C1 segment of cervical spinal cord (tissue), 14 donors: ENCODE measurements around the gene SPNS2.

Source experiments
- DNase-seq, 14 donors: peaks; one replicate each; lab custom pipeline; 2025; lab: John Stamatoyannopoulos, UW

The SPNS2 gene

DNA sequence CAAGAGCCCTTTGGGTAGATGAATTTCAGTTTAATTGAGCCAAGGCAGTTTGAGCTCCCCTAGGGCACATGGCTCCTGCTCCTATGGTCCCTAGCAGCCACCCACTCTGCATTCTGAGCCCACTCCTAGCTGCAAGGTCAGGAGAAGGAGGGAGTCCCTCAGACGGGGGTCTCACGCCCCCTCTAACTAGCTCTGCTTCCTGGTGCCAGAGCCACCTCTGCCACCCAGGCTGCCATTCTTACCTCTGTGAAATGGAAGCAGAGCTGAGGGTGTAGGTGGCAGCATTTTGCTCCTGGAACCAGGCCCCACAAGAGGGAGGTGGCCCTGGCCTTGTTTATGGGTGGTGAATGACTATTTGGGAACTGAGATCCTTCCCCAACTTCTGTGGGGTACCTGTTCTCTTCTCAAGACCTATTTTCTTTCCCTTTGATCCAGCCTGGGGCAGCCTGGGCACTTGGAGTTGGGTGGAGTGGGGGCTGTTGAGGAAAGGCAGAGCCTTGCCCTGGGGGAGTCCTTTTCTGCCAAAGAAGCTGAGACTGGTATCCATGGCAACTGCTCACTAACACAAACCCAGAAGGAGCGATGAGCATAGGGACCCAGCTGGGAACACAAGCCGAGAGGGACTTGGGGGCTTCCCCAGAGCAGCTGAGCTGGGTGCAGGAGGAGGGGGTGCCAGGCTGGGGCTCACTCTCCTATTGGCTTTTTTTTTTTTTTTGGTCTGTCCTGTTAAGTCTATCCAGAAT lies 4.8 kb downstream of the SPNS2 start:
- no peak for DNase-seq

DNA sequence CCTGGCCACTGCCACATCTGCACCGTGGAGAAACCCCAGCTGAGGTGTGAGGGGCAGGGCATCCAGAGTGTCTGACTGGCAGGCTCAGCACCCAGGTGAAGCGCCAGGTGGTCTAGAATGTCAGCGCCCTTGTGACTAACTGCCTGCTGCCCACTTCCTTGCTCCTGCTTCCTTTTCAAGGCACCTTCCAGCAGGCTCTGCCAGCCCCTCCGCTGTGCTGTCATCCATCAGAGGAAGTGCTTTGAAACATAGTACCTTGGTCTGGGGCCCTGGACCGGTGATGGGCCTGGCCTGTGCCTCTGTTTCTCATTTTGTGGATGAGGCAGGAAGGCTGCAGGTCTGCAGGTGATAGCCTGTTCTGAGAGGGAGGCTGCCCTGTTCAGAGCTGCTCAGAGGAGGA lies 5.5 kb downstream of the SPNS2 start:
- DNase-seq: no peak

DNA sequence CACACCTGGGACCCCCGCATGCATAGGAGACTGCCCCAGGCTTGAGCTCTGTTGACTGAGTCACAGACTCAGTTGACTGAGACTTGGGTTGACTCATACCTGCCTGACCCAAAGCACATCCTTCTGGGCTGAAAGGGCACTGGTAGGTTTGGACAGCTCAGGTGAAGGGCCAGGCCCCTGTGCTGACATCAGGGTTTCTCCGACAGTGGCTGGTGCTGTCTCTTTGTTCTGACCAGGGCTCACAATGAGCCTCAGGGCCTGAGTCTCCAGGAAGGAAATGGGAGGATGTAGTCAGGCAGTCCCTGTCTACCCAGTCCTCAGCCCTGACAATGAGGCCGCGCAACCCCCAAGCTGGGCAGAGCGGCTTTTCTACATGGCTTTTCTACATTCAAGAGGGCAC lies 6.5 kb downstream of the SPNS2 start:
- no peak for DNase-seq

DNA sequence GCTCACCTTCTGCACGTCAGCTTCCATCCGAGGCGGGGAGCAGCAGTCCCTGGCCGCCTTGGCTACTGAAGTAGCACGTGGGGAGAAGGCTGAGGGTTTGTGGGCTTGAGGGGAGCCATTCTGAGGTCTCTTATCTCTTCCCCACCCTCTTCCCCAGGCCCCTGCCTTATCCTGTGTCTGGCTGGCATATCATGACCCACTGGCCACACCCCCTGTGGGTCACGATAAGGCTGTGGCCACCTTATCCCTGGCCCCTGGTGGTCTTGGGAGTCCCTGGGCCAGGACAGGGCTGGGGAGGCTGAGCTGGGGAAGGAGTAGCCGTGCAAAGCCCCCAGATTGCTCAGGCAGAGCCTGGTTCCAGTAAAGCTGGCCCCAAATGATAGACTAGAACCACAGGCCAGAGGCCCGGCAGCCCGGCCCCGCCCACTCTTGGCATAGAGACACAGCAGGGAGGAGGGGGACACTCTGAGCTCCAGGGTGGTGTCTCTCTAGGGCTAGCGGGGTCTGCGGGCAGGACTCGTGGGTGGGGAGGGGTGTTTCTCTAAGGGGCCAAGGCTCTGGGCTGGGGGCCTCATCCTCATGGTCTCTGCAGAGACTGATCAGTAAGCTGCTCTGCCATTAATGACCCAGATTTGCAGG lies 7.6 kb downstream of the SPNS2 start:
- DNase-seq: no peak

DNA sequence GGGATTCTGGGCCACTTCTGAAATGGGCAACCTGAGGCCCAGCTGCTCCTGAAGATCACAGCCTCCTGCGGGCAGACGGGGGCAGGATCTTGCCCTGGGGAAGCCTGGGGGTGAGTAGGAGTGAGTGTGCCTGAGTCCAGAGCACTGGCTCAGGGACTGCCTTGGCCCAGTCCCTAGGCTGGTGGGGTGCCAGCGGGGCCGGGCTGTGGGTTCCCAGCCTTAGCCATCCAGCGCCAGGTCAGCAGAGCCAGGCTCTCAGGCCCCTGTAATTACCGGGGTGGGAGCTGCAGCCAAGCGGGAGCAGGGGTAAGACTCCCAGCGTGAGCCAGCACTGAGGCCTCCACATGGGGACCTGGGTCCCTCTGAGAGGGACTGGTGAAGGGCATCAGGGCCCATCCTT lies 8.2 kb downstream of the SPNS2 start:
- peak in 3 of 14 donors; percentile 18 to 46 (median 42) for DNase-seq

DNA sequence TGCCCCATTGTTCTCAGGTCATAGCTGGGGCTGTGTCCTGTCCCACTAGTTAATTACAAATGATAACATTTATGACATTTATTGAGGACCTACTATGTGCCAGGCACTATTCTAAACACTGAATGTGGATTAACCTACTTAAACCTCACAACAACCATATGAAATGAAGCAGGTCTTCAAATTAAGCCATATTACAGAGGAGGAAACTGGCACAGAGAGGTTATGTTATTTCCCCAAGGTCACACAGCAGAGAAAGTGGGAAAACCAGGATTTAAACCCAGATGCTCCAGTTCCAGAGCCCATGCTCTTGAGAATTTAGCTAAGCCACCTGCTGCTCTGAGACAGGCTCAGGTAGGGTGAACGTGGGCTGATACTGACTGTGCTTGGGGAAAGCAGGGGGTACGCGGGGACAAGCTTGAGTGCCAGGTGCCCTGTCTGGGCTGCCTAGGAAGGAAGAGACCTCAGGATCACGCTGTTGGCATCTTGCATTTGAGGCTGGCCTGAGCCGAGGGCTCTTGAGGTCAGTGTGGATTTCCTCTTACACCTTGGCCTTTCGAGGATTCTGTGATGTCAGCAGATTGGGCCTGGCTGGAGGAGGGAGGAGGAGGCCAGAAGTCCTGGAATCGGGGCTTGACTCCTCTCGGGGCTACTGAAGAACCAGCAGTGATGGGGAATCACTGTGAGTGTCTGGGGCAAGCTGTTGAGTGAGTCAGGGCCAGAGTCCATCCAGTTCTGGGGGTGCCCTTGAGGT lies 8.9 kb downstream of the SPNS2 start:
- no peak for DNase-seq

DNA sequence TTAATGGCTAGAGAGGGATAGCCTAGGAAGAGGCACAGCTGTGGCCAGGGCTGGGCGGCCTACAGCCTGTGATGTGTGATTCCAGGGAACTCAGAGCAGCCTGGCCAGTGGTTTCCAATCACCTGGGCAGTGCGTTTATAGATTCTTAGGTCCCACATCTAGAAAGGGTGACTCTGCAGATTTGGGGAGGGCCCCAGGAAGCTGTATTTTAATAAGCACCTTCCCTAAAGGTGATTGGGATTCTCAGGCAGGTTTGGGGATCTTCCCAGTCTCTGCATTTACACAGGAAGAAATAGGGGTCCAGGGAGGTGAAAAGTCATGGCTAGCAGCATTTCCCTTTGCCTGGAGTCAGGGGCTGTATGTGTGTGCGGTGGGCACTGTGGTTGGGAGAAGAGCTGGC lies 9.5 kb downstream of the SPNS2 start:
- no peak for DNase-seq

DNA sequence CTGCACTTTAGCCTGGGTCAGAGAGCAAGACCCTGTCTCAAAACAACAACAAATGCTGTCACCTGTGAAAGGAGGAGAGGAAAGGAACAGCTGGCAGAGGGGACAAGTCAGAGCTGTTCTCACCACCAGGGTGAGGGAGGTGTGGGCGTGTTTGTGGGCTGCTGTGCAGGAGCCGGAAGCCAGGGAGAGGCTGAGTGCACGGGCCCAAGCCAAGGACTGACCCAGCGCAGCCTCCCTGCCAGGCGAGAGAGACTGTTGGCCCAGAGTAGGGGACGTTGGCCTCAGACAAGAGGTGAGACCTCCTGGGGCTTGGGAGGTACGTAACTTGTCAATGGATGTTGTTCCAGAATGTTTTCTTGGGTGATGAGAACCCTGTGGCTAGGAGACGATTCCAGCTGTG lies 10.7 kb downstream of the SPNS2 start:
- peak in 1 of 14 donors; percentile 18 for DNase-seq

DNA sequence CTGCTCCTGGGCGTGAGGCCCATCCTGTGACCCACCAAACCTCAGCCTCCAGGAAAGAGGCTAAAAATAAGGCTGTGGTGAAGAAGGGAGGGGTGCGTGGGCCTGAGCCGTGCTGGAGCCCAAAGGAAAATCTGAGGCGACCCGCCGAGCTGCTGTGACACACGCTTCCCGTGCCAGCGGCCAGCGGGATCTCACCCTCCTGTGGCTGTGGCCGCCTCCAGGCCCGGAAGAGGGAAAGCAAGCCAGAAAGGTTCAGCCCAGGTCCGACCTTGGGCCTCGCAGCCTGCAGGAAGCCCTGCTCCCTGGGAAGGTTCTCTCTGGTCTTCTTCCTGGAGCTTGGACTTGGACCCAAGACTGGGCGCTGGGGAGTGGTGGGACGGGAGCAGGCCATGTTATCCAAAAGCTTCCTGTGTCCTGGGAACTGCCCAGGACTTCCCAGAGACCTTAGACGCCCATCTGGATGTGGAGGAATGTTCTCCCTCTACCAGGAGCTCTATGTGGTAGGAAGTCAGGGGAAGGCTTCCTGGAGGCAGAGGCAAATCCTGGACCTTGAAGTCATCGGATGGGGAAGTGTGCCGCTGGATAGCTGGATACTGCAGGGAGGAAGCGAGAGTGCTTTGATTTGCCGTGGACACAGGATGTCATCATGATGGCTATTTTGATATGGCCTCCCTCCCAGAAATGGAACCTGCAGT lies 11.4 kb downstream of the SPNS2 start:
- no peak for DNase-seq

DNA sequence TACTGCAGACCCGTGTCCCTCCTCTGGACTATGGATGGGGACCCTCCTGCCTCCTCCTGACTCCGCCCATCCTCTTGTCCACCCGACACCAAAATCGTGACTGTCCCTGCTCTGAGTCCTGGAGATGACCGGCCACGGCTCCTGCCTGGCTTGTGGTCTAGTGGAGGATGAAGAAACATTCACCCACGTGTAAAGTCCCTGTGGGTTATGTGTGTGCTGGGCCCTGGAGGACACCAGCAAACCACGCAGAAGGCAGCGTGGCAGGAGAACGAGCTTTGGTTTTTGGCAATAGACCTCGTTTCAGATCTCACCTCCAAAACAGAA lies 11.9 kb downstream of the SPNS2 start:
- peak in 2 of 14 donors; percentile 37 to 43 for DNase-seq

DNA sequence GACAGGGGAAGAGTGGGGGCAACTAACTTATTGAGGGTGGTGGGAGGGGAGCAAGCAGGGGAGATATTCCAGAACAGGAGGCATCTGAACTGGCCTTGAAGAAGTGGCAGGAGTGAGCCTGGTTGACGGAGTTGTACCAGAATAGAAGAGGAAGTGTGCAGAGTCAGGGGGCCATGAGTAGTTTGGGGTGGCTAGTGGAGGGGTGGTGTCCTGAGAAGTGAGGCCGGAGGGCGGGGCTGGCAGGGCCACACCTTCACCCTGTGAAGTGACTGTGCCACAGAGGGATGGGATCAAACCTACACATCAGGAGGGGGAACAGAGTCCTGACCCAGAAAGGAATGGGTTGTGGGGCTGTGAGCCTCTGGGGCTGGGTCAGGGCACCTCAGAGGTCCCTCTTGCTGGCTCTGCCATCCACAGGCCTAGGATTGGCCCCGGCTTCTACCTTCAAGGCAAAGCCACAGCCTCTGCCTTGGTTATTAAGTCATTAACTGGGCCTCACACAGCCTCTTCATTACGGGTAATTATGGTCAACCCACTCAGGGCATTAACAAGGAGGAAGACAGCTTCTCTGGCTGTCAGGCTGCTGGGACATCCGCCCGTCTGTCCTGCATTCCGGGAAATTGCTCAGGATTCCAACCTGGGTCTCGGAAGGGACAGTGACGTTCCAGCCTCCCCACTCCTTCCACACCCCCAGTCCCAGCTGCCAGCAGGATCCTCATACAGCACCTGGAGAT lies 12.7 kb downstream of the SPNS2 start:
- peak in 5 of 14 donors; percentile 13 to 46 (median 24) for DNase-seq

DNA sequence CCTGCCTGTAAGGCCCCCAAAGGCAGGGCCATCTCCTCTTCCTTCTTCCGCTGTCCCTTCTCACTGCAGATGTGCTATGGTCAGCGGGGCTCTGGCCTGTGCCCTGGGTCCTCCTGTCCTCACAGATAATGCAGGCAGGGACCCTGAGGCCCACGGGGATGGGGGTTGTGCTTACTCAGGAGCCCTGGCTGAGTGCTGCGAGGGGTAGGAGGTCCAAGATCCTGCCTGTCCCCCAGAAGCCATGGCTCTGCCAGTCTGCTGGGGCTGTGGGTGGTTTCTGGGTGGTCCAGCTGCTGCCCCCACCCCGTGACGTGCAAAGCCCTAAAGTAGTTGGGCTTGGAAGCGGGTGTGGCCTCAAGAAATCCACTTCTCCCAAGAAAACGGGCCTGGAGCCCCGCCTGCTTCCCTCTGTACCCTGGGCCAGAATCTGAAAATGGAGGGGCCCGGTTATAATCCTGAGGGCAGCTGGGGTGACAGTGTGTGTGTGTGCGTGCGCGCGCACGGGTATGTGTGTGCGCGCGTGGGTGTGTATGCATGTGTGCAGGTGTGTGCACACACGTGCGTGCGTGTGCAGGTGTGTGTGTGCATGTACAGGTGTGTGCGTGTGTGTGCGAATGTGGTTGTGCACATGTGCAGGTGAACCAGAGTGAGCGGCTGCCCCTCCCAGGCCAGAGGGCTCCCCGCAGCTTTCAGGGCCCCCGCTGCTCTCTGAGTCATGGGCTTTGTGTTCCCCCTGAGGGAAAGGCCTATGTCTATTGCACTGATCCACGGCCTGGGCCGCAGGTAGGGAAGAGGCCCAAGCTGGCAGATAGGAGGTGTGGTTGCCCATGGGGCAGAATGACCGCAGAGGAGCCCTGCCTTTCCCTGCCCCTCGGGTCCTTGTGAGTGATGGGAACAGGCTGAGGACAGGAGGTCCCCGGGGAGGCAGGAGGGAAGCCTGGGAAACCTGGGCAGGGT lies 13.8 kb downstream of the SPNS2 start:
- no peak for DNase-seq

DNA sequence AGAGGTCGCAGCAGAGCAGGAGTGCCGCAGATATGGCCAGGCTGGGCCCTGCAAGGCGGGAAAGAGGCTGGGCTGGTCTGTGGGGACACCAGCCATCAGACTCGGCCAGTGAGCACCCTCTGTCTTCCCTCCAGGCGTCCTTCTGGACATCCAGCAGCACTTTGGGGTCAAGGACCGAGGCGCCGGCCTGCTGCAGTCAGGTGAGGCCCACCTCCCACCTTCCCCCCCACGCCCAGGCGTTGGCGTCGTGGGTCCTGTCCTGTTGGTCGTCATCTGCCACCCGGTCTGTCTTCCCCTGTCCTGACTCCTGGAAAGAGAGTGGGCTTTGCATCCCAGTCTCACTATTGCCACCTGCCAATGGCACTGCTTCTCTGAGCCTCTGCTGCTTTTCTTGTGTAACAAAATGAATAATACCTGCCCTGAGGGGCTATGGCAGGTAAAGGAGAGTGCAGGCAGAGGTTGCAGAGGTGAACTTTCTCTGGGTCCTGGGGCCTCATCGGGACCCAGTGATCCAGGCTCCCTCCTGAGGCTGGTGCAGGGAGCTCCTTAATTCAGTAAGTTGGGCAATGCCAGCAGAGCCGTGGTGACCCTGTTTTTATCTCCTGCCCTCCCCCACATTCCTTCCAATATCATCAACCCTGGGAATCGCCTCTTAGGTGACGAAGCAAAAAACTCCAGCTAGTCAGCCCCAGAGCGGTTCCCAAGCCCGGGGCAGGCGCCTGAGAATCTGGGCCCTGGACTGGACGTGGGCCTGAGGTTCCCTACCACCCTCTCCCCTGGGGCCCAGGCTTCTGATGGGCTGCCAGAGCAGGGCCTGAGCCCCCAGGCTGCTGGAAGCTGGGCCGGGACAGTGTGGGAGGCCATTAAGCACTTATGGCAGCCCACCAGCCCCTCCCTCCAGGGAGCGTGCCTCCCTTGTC lies 14.7 kb downstream of the SPNS2 start:
- no peak for DNase-seq

DNA sequence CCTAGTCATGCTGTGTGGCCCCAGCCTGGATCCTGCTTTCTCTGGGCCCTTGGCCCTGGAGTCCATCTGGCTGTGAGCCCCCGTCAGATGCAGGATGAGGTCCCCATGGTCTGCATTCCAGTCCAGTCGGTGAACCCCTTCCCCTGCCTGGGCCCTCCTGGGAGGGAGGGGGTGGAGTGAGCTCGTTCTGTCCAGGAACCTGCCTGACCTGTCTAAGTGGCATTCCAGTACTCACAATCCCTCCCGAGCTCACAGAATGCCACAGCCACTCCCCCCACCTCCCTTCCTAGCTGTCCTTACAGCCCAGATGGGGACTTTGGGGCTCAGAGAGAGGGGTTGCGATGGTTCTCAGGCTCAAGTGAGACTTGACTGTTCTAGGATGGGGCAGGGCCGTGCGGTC lies 15.5 kb downstream of the SPNS2 start:
- no peak for DNase-seq

DNA sequence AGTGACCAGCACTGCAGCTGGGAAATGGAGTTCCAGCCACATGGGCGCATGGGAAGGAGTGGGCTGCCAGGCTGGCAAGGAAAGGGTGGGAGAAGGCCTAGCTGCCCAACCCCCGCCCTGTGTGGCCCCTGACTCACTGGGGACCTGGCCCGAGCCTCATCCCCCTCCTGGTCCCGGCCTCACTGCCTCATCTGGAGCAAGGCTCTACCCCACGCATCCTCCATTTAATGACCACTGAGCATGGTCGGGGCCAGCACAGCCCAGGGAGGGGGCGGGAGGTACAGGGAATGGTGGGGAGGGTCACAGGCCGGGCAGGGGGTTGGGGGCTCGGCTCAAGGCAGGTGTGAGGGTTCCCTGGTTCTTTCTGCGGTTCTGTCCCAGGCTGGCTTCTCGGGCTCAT lies 16.1 kb downstream of the SPNS2 start:
- DNase-seq: no peak

DNA sequence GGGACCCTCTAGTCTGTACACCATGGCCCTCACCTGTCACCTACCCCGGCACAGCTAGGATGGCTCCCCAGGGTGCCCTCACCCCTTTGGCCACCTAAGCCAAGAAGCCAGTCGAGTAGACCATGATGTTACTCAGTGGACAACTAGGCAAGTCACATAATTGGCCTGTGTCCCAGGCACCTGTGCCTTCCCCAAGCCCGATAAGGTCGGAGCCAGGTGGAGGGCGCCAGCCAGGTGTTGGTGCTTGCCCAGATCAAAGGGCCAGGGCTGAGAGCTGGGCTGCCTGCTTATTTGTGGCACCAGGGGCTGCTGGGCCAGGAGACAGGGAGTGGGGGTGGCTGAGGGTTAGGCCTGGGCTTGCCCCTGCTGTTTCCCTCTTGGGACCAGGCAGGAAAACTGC lies 16.8 kb downstream of the SPNS2 start:
- no peak for DNase-seq

DNA sequence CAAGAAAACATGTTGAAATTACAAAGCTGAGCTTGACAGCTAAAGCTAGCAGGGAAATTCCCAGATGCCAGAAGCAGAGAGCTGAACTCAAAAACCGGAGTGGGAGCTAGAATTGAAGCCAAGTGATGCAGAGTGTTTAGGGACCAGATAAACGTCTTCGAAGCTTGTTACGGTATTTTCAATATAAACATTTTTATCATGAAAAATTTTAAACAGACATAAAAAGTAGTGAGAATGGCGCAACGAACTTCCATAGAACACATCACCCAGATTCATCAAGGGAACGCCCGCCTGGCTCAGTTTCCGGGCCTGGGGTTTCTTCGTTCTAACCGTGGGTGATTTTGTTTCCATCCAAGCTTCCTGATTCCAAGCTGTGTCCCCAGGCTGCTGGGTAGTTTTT lies 18.1 kb downstream of the SPNS2 start:
- no peak for DNase-seq

DNA sequence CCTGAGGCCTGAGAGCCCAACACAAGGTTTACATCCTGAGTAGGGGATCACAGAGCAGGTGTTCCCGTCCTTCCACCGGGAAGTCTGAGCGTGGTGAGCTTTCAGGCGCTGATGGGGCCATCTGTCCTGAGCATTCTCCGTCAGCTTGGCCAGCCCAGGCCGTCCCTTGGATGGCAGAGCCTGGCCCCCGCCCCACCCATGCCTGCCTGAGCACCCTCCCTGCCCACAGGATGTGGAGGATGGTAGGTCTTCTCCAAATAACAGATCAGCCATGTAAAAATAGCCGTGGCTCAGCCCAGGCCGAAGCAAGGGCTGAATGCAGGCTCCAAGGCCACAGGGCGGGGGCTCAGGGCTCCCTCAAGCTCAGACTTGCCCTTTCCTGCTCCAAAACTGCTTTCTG lies 20.2 kb downstream of the SPNS2 start:
- DNase-seq: peak in 3 of 14 donors; percentile 49 to 59 (median 54)

DNA sequence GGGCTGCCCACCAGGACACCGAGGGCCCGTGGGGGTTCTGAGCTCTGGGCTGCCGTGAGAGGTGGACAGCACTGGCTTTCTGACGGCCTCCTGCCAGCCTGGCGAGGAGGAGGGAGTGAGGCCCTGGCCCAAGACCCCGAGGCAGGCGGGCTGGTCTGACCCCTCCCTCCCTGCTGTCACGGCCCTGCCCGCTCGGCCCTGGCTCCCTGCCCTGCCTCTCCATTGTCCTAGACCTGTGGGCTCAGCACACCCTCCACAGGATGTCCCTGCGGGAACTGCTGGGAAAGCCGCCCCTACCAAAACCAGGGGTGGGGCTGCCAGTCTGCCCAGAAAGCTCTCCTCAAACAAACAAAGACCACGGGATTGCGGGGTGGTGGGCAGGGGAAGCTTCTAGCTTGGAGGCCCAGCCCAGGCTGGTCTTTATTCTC lies 20.7 kb downstream of the SPNS2 start:
- peak in 10 of 14 donors; percentile 21 to 85 (median 48) for DNase-seq
